ENCODE results near the gene FSTL4. TPM values are rescaled to one million over a fixed set of nuclear protein-coding genes. Genes with fewer than 3 reads are reported as not detected.

The FSTL4 gene
- total and polyA plus RNA-seq, 9 donors, result 0.07 to 0.22 (median 0.15) TPM; not detected in 4

DNA sequence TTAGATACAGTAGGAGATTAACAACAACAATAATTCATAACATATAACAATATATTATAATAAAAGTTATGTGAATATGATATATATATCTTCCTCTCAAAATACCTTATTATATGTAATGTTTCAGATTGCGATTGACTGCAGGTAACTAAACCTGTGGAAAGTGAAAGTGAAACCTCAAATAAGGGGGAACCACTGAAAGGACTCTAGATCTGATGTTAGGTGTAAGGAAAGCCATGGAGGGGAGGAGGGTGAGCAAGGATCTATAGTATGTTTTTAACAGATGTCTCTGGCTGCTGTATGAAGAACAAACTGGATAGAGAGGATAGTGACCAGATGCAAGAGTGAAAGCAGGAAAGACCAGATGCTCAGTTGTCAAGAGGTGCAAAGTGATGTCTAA, 5.8 kb upstream of the FSTL4 start:
- no peaks in the 10 kb centered on the region for H3K27me3 ChIP-seq
- intact Hi-C loops (cut with DNase I), result no loop called here

DNA sequence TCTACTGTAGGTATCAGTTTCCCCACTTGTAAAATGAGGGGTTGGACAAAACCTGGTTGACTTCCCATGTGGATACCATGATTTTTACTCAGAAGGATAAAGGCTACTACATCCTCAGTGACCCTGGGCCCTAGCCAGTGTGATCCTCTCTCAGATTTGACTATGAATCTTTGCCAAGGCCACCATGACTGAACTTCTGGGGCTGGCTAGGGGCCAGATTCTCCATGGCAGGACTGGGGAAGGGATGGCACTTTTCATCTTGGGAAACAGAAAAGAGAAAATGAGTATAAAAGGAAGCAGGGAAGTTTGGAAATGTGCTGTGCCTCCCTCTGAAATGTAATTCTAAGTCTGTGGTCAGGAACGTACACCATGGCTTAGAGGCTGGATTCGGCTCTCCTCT, 1.4 kb upstream of the FSTL4 start:
- WGBS, 3 donors, result 42 to 61% (median 59%) methylated on average over 2 of the region's 2 CpGs
- intact Hi-C loops (cut with DNase I), result no loop called here

More for the DNA sequence above, 5.8 kb upstream of the FSTL4 start:
- Histone ChIP-seq H3K4me3 (no peak overlapping the region), H3K27ac (no peak overlapping the region), H3K4me1 (ENCODE audit: insufficient read depth) (no peaks in the 10 kb centered on the region), H3K9me3 (no peaks in the 10 kb centered on the region), H3K36me3 (no peaks in the 10 kb centered on the region)
- TF ChIP-seq POLR2A (IDR thresholded peaks at IDR 0.05), result no peak
- TF ChIP-seq EP300 (IDR thresholded peaks at IDR 0.05), result no peak
- TF ChIP-seq, protein P1, sequence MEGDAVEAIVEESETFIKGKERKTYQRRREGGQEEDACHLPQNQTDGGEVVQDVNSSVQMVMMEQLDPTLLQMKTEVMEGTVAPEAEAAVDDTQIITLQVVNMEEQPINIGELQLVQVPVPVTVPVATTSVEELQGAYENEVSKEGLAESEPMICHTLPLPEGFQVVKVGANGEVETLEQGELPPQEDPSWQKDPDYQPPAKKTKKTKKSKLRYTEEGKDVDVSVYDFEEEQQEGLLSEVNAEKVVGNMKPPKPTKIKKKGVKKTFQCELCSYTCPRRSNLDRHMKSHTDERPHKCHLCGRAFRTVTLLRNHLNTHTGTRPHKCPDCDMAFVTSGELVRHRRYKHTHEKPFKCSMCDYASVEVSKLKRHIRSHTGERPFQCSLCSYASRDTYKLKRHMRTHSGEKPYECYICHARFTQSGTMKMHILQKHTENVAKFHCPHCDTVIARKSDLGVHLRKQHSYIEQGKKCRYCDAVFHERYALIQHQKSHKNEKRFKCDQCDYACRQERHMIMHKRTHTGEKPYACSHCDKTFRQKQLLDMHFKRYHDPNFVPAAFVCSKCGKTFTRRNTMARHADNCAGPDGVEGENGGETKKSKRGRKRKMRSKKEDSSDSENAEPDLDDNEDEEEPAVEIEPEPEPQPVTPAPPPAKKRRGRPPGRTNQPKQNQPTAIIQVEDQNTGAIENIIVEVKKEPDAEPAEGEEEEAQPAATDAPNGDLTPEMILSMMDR (IDR thresholded peaks at IDR 0.05), result no peak
- no peak for DNase-seq
- WGBS, 3 donors, result 81 to 88% (median 86%) methylated on average over 1 of the region's 1 CpG

DNA sequence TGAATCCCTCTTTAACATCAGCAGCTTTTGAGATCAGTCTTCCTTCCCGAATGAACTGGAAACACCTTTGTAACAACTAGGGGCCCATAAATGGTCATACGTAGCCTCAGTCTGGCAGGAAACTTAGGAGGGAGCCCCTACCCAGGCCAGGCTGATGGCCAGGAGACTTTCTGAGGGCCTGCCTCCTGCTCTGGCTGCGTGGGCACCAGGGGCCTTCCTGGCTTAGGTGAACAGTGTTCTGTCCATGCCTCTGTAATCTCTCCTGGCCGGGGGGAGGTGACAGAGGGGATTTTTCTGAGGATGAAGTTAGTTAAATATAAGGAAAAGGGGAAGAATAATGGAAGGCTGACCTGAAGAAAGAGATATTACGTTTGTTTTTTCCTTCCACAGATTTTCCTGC, 843 bp upstream of the FSTL4 start:
- Histone ChIP-seq H3K9me3 (no peaks in the 10 kb centered on the region), H3K27me3 (no peaks in the 10 kb centered on the region), H3K27ac (no peak overlapping the region), H3K4me1 (ENCODE audit: insufficient read depth) (no peaks in the 10 kb centered on the region), H3K36me3 (no peaks in the 10 kb centered on the region), H3K4me3 (no peak overlapping the region)
- 59 to 79% (median 60%) methylated on average over 5 of the region's 5 CpGs for WGBS, 3 donors
- no peak for TF ChIP-seq EP300 (IDR thresholded peaks at IDR 0.05)
- TF ChIP-seq, protein P1 (IDR thresholded peaks at IDR 0.05), result no peak
- TF ChIP-seq POLR2A (IDR thresholded peaks at IDR 0.05), result no peak
- DNase-seq, result no peak
- intact Hi-C loops (cut with DNase I), result no loop called here

More for the DNA sequence above, 1.4 kb upstream of the FSTL4 start:
- TF ChIP-seq EP300 (IDR thresholded peaks at IDR 0.05) (no peak), POLR2A (IDR thresholded peaks at IDR 0.05) (no peak)
- TF ChIP-seq, protein P1 (IDR thresholded peaks at IDR 0.05), result no peak
- H3K4me3 ChIP-seq, result no peak overlapping the region
- no peaks in the 10 kb centered on the region for H3K27me3 ChIP-seq
- no peaks in the 10 kb centered on the region for H3K9me3 ChIP-seq
- DNase-seq, result no peak
- H3K27ac ChIP-seq, result no peak overlapping the region
- H3K36me3 ChIP-seq, result no peaks in the 10 kb centered on the region
- no peaks in the 10 kb centered on the region for H3K4me1 ChIP-seq (ENCODE audit: insufficient read depth)

DNA sequence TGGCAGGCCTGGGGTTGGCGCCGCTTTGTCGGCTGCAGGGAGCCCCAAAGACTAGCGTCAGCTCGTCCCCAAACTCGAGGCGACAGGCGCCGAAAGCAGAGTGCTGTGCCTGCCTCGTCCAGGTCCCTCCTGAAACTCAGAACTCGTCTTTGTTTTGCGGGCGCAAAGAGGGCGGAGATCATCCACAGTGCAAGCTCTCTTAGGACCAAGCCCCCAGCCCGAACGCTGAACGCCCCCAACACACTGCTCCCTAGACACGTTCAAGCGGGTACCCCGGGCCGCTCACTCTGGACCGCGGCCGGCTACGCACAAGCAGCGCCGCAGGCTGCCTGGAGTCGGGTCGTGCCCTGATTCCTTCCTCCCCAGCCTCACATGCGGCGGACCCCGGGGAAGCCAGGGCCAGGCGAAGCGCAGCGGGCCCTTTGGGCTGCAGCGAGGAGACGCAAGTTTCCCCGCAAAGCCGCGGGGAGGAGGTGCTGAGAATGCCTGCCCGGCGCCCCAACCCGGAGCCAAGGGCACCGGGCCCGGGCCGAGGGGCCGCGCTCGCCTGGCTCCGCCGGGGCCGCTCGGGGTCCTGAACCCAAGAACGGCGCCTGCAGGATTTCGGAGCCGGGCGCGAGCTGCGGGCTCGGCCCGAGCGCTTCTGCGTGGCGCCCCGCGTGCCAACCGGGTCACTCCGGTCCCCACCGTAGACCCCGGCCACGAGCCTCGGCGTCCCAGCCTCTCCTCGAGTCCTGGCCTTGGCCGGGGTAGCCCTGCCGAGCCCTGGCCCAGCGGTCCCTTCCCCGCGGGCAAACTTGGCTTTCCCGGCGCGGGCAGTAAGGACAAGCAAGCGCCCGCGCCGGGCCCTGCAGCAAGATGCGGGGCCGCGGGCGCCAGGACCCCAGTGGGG, 738 bp downstream of the FSTL4 start:
- 1 to 2% (median 2%) methylated on average over 58 to 91 of the region's 91 CpGs for WGBS, 3 donors
- TF ChIP-seq, protein P1 (IDR thresholded peaks at IDR 0.05), result no peak
- no peak for TF ChIP-seq POLR2A (IDR thresholded peaks at IDR 0.05)
- no peak for TF ChIP-seq EP300 (IDR thresholded peaks at IDR 0.05)
- Histone ChIP-seq H3K4me1 (ENCODE audit: insufficient read depth) (no peaks in the 10 kb centered on the region), H3K4me3 (no peak overlapping the region), H3K9me3 (no peaks in the 10 kb centered on the region), H3K36me3 (no peaks in the 10 kb centered on the region), H3K27ac (no peak overlapping the region), H3K27me3 (no peaks in the 10 kb centered on the region)
- DNase-seq, result no peak
- intact Hi-C loops (cut with DNase I), result no loop called here

Measured in ovary (tissue), 9 donors.